ENCODE measurements around the gene GPATCH8. TPM values are rescaled to one million over a fixed set of nuclear protein-coding genes. Genes with fewer than 3 reads are reported as not detected.

Gene GPATCH8
- total RNA-seq, 1 experiment from 2014 or later, result 39.4 TPM

DNA sequence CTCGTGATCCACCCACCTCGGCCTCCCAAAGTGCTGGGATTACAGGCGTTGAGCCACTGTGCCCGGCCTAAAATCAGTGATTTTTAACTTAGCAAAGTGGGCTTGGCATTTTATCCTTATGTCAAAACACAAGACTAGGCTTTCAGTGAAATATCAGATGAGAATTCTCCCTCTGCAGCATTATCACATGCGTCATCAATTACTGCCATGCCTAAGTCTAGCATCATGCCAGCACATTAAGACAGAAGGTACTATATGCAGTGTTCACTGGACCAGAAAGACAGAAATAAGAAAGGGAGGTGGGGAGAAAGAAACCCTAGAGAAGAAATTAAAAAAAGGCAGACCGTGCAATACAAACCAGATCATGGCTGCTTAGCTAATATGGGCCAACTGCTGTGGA lies 29.8 kb downstream of the GPATCH8 start:
- ChIA-PET POLR2A (ENCODE audit: unreplicated experiment) (no interaction called here), CTCF (no interaction called here)
- Histone ChIP-seq H3K9me2 (ENCODE audit: insufficient read depth) (no peaks in the 10 kb centered on the region), H3K79me2 (ENCODE audit: low read depth) (peaks cover 60% of the 10 kb centered on the region), H3K27ac (no peak overlapping the region), H3K4me1 (replicated peaks; ENCODE audit: insufficient read depth) (no peaks in the 10 kb centered on the region), H4K20me1 (ENCODE audit: insufficient read depth) (peaks cover 31% of the 10 kb centered on the region), H3K36me3 (ENCODE audit: low read depth) (0 out of 2 replicates have a peak, but pooled peaks cover 18% of the 10 kb centered on the region), H3K27me3 (ENCODE audit: insufficient read depth, low read depth) (no peaks in the 10 kb centered on the region), H3F3A (ENCODE audit: insufficient read depth, low read depth) (peaks cover 17% of the 10 kb centered on the region; the same call in 1 of the 2 replicates), H2AFZ (no peak overlapping the region), H3K4me3 (no peak overlapping the region), H3K4me2 (no peak overlapping the region), H3K9me3 (ENCODE audit: insufficient read depth, low read depth) (no peaks in the 10 kb centered on the region)
- TF ChIP-seq EZH2 (IDR thresholded peaks at IDR 0.05; ENCODE audit: low read depth), result no peak
- TF ChIP-seq CTCF (conservative IDR thresholded peaks at IDR 0.05), result no peak
- intact Hi-C loops (cut with micrococcal nuclease; ENCODE audit: unreplicated experiment), result no loop called here
- DNase-seq, result no peak
- TSS peak; percentile 12 for BruUV-seq (replicated peaks)

DNA sequence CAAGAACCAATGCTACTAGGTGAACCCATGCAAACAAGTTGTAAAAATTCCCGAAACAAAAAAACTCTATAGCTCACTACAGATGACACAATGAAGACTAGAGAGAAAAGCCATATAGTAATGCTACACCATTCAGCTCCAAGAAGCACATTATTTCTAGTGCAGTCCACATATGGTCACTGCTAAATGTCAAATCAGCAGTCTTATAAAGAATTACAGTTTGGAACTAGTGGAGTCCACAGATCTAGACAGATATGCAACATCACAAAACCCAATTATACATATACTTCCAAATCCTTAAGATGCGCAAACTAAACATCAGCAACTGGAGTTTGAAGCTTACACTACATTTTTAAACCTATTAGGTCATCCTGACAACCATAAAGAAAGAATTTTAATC lies 33.5 kb downstream of the GPATCH8 start:
- no peak for TF ChIP-seq EZH2 (IDR thresholded peaks at IDR 0.05; ENCODE audit: low read depth)
- no peak for TF ChIP-seq CTCF (conservative IDR thresholded peaks at IDR 0.05)
- no TSS peak for BruUV-seq (replicated peaks)
- ChIA-PET CTCF (no interaction called here), POLR2A (ENCODE audit: unreplicated experiment) (no interaction called here)
- Histone ChIP-seq H3K79me2 (ENCODE audit: low read depth) (peaks cover 57% of the 10 kb centered on the region), H3K9me2 (ENCODE audit: insufficient read depth) (no peaks in the 10 kb centered on the region), H3F3A (ENCODE audit: insufficient read depth, low read depth) (peaks cover 9% of the 10 kb centered on the region), H3K4me3 (no peak overlapping the region), H3K9me3 (ENCODE audit: insufficient read depth, low read depth) (no peaks in the 10 kb centered on the region), H3K4me1 (replicated peaks; ENCODE audit: insufficient read depth) (no peaks in the 10 kb centered on the region), H3K4me2 (no peak overlapping the region), H3K27ac (no peak overlapping the region), H4K20me1 (ENCODE audit: insufficient read depth) (peaks cover 38% of the 10 kb centered on the region), H3K36me3 (ENCODE audit: low read depth) (0 out of 2 replicates have a peak, but pooled peaks cover 18% of the 10 kb centered on the region), H2AFZ (no peak overlapping the region), H3K27me3 (ENCODE audit: insufficient read depth, low read depth) (no peaks in the 10 kb centered on the region)
- no peak for DNase-seq
- intact Hi-C loops (cut with micrococcal nuclease; ENCODE audit: unreplicated experiment), result no loop called here

GRCh38 chr17:44467108-44467507 lies 36.1 kb downstream of the GPATCH8 start:
- H3K4me3 ChIP-seq, result no peak overlapping the region
- H3K9me3 ChIP-seq (ENCODE audit: insufficient read depth, low read depth), result no peaks in the 10 kb centered on the region
- H2AFZ ChIP-seq, result no peak overlapping the region
- H4K20me1 ChIP-seq (ENCODE audit: insufficient read depth), result peaks cover 40% of the 10 kb centered on the region
- H3K27me3 ChIP-seq (ENCODE audit: insufficient read depth, low read depth), result no peaks in the 10 kb centered on the region
- no peak for TF ChIP-seq EZH2 (IDR thresholded peaks at IDR 0.05; ENCODE audit: low read depth)
- no peak for TF ChIP-seq CTCF (conservative IDR thresholded peaks at IDR 0.05)
- BruUV-seq (replicated peaks), result no TSS peak
- ChIA-PET CTCF (no interaction called here), POLR2A (ENCODE audit: unreplicated experiment) (no interaction called here)
- H3K36me3 ChIP-seq (ENCODE audit: low read depth), result 0 out of 2 replicates have a peak, but pooled peaks cover 8% of the 10 kb centered on the region
- H3K27ac ChIP-seq, result no peak overlapping the region
- H3K79me2 ChIP-seq (ENCODE audit: low read depth), result peaks cover 55% of the 10 kb centered on the region
- H3K4me1 ChIP-seq (replicated peaks; ENCODE audit: insufficient read depth), result no peaks in the 10 kb centered on the region
- intact Hi-C loops (cut with micrococcal nuclease; ENCODE audit: unreplicated experiment), result no loop called here
- no peak for DNase-seq
- H3F3A ChIP-seq (ENCODE audit: insufficient read depth, low read depth), result peaks cover 10% of the 10 kb centered on the region
- no peak overlapping the region for H3K4me2 ChIP-seq
- no peaks in the 10 kb centered on the region for H3K9me2 ChIP-seq (ENCODE audit: insufficient read depth)
